PC-3 (cell line): ENCODE data around the gene AK8.

Experiments
- CTCF ChIP-seq: fragments of 300-600 bp; sonication (generic); conservative IDR thresholded peaks from 2 replicates; pipeline ENCODE4 v1.5.1; 2017; ENCODE audit warnings: antibody characterized with exemption, low read depth, mild to moderate bottlenecking, low read length
- EZH2 ChIP-seq: fragments of 300-600 bp; sonication (generic); IDR thresholded peaks from one replicate; pipeline ENCODE4 v1.6.1; 2017; ENCODE audit warnings: antibody characterized with exemption, mild to moderate bottlenecking, low read length; ENCODE audit not compliant: unreplicated experiment
- EZH2phosphoT487 ChIP-seq: fragments of 300-600 bp; sonication (generic); IDR thresholded peaks from 2 replicates; pipeline ENCODE4 v1.6.1; 2018; ENCODE audit warnings: mild to moderate bottlenecking, antibody characterized with exemption, low read length, borderline replicate concordance

GRCh38 chr9:132726576-132727130 lies 151.4 kb downstream of the AK8 start:
- TF ChIP-seq EZH2 (no peak), CTCF (no peak), EZH2phosphoT487 (no peak)
